Measurements from ENCODE around the gene KCND3.

Gene KCND3

DNA sequence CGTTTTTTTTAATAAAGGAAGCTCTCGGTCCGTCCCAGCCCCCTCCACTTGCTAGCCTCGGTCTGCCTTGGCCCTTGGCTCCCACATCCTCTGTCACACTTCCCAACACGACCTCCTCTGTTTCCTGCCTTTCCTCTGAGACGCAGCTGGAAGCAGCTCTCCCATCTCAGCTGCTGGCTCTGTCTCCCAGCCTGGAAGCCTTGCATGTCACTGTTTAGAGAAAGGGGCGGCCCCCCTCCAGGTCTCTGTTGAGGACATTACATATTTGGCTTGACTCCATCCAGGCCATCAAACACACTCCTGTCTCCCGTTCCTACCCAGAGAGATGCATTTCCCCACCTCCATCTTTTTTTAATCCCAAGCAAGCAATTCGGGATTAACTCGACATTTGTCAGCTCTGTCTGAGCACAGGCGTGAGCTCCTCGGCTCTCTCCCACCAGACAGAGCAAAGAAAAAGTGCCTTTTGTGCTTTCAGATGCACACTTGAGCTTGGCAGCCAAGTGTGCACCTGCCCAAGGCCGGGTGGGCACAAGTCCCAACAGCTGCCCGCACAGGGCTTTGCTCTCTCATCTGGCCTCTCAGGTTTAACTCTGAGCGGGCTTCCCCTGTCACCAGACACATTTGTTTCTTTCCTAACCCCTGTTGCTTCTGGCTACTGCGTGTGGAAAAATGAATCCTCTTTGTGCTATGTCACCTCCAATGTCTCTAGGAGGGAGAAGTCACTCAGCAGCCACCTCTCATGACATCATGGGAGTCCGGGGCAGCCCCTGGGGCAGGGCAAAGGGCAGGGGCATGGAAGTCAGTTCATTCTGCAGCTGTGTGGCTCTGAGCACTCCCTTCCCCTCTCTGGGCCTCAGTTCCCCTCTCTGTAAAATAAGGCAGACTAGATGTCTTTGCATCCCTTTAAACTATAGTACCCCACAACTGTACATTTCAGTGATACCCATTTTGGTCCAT, 108.3 kb downstream of the KCND3 start:
- no peak for DNase-seq (ENCODE audit: low spot score)

- DNase-seq (ENCODE audit: low spot score), result no peak
Measured at GRCh38 chr1:111879081-111879480, 110.4 kb downstream of the KCND3 start.

DNA sequence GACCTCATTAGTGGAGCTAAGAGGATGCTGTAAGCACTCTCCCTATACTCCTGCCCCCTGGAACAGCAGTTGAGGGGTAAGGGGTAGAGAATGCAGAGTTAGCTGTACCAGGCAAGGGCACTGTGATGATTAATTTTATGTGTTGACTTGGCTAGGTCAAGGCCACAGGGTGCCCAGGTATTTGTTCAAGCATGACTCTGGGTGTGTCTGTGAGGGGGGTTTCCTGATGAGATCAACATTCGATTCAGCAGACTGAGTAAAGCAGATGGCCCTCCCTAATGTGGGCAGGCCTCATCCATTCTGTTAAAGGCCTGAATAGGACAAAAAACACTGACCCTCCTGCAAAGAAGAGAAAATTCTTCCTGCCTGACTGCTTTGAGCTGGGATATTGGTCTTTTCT, 110.8 kb downstream of the KCND3 start:
- no peak for DNase-seq (ENCODE audit: low spot score)

GRCh38 chr1:111878091-111878490, 111.4 kb downstream of the KCND3 start:
- no peak for DNase-seq (ENCODE audit: low spot score)

DNA sequence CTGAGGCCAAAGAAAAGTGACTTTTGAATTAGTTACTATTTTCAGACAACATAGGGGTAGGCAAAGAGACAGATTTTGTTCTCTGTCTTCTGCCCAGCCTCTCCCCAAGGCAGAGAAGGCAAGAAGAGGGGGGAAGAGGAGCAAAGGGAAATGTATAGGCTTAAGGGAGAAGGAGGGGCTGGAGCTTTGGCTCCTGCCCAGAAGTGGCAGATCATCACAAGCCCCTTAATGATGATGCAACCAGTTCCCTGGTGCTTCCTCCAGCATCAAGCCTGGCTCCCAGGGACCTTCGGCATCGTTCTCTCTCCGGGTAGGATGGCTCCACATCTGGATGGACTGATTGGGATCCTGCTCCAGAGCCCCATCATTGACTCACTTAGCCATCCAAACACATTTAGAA, 112.8 kb downstream of the KCND3 start:
- DNase-seq (ENCODE audit: low spot score), result no peak

- no peak for DNase-seq (ENCODE audit: low spot score)
Measured at GRCh38 chr1:111875640-111876039, 113.8 kb downstream of the KCND3 start.

- no peak for DNase-seq (ENCODE audit: low spot score)
Measured at GRCh38 chr1:111873460-111874030, 115.9 kb downstream of the KCND3 start.

DNA sequence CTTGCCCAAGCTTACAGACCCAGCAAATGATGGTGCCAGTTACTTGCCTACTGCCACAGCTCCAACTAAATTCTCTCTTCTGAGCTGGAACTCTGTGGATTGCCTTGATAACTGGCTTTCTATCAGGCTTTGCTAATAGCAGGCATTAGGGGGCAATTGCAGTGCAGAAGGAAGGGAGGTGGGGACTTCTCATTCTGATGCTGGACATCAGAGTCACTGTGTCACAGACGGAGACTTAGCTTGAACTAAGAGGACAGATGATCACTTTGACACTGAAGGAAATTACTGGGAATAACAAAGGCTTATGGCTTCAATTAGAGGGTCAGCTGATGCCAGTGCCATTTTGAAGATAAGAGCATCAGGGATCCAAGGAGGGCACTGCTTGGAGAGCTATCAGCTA, 119.3 kb downstream of the KCND3 start:
- no peak for DNase-seq (ENCODE audit: low spot score)

- no peak for DNase-seq (ENCODE audit: low spot score)
Measured at GRCh38 chr1:111867868-111868440, 121.5 kb downstream of the KCND3 start.

- DNase-seq (ENCODE audit: low spot score), result no peak
Measured at GRCh38 chr1:111864862-111865261, 124.6 kb downstream of the KCND3 start.

GRCh38 chr1:111863401-111863800, 126.1 kb downstream of the KCND3 start:
- no peak for DNase-seq (ENCODE audit: low spot score)

DNA sequence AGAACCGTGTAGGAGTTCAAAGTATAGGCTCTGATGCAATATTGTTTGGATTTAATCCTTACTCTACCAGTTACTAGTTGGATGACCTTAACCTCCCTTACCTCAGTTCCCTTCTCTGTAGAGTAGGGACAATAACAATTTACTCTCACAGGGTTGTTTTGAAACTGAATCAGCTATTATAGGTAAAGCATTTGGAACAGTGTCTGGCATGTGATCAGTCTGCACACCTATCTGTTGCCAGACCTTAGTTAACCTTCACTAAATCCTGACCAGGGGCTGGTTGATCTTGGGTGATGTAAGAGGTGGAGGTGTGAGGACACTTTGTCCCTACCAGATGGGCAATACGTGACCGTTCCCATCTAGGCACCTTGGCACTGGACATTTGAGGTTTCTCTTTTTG, 126.9 kb downstream of the KCND3 start:
- no peak for DNase-seq (ENCODE audit: low spot score)

- DNase-seq (ENCODE audit: low spot score), result no peak
Measured at GRCh38 chr1:111861523-111861922, 127.9 kb downstream of the KCND3 start.

GRCh38 chr1:111857194-111857651, 132.2 kb downstream of the KCND3 start:
- DNase-seq (ENCODE audit: low spot score), result no peak

- DNase-seq (ENCODE audit: low spot score), result no peak
Measured at GRCh38 chr1:111856411-111857185, 132.9 kb downstream of the KCND3 start.

DNA sequence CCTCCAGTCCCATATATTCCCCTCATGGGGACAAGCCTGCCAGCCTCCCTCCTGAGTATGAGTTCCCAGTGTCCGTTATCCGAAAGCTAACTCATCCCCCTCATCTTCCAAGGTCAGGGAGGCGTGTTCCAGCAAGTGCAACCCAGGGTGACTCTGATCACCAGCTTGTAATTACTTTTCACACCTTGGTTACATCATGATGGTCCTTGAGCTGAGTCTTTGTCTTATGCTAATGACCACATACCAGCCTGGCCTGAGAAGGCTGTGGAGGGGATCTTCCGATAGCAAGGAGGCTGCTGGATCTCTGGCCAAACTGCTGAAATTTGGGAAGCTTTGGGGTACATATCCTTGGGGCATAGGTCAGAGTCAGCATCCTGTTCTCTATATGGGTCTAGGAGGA, 134.2 kb downstream of the KCND3 start:
- no peak for DNase-seq (ENCODE audit: low spot score)

DNA sequence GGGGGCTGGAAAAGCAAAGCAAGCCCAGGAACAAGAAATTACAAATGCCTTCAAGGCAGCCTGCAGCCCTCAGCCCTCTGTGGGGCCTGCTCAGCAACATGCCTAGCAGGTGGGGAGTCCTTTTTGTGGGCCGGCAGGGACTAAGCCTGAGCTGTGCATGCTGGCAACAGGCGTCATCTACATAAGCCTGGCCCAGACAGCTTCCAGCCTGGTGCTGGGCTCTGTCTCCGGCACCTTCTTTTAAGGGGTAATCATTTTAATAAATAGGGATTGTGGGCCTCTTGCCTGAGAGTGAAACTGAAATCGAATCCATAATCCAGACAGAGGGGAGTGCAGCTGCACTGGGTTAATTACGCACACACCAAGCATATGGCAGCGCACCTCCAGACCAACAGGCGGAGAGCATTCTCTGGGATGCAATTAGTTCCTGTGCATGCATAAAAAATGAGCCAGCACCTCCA, 137.2 kb downstream of the KCND3 start:
- no peak for DNase-seq (ENCODE audit: low spot score)

GRCh38 chr1:111851552-111851951, 137.9 kb downstream of the KCND3 start:
- no peak for DNase-seq (ENCODE audit: low spot score)

DNA sequence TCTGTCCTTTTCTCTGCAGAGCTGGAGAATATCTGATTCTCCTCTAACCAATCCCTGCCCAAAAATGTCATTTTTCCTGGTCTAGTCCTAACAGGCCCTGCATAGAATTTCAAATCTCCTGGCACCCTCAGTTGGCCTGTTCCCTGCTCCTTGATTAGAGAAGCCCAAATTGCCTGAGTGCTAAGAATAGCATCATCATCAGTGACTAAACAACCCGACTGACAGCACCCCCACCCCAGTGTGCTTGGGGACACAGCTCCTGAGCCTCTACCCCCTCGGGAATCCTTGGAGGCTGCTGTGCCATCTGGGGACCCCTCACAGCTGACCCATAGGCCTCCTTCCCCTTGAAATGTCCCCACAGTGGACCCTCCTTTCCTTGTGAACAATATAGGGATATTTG, 139.4 kb downstream of the KCND3 start:
- no peak for DNase-seq (ENCODE audit: low spot score)

DNA sequence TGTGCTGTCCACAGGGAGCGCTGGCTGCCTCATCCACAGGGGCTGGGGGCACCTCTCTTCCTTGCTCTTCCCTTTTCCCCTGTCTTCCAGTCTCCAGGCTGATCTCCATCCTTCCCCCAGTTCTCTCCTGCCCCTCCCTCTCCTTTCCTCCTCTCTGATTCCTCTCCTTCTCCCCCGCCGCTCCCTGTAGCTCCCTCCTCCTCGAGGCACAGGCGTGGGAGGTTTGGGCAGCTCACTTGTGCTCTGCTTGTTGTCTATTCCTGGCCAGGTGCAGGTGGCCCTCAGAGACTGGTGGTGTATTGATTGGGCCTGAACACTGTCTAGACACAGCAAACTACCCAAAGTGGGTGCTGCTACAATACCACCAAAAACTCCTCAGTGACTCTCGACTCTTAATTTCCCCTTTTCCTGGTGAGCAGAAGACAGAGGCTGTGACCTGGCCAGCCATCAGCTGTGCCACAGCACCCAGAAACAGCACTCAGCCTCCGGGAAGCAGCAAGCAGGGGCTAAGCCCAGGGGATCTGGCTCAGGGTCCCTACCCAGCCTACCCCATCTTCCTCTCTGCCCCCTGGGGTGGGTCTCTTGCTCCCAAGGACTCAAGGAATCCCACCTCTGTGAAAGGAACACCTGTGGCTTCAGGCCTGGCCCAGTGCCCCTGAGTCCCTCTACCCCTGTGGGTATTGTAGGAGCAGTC, 140.5 kb downstream of the KCND3 start:
- no peak for DNase-seq (ENCODE audit: low spot score)

DNA sequence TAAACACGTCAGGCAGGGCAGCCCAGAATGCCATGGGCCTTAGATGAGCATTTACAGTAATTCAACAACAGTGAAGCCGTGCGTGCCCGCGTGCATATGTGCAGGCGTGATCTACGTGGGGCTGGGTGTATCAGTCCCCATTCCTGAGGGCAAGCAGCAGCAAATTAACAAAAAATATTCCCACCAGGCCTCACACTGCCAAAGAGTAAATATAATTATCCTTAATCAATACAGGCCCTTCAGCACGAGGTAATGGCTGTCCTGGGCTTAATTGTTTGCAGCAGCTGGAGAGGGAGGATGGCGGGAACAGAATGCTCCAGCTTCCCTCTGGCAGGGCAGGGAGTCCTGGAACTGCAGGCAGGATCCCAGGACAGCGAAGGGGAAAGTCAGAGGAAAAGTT, 142.0 kb downstream of the KCND3 start:
- no peak for DNase-seq (ENCODE audit: low spot score)

DNA sequence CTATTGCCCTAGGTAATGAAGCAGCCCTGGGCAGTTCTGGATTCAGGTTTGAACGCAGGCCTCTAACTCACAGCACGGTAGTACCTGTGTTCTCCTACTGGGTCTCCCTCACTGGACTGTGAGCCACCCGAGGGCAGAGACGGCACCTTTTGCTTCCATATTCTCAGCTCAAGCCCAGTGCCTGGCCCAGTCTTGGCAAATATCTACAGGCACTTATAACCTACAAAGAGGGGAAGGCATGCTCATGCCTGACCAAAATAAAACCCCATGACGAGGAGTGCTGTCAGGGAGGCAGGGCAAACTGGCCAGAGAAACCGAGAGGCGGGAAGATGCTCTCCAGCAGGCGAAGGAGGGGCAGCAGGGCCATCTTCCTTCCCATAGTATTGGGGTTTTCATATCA, 142.6 kb downstream of the KCND3 start:
- no peak for DNase-seq (ENCODE audit: low spot score)

Measured in hematopoietic multipotent progenitor cell treated with erythropoietin and hydrocortisone succinate and interleukin-3 and kit ligand, for 17 days (in vitro differentiated cells).